ENCODE results near the gene WFDC1. TPM values are rescaled to one million over a fixed set of nuclear protein-coding genes. Genes with fewer than 3 reads are reported as not detected.

WFDC1 gene
- total RNA-seq, 1 experiment from 2014 or later: not detected

DNA sequence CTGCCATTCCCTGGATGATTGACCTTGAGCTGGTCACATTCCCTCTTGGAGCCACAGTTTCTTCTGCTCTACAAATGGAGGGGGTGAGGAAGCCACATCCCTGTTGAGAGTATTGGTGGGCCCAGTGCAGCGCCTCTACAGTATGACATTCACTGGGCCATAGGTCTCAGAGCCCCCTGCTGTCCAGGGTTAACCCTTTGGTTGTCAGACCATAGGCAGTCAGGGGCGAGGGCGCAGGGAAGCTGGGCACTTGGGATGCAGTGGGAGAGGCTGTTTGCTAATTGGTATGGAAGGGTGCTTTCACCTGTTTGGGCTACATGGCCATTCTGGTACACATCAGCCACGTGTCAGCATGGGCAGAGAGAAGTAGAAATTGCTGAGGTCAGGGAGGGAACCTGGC is 27.3 kb upstream of the WFDC1 start:
- POLR2A ChIA-PET: no interaction called here
- H3K27me3 ChIP-seq (replicated peaks; ENCODE audit: control insufficient read depth, insufficient read depth, low read length): 0 out of 2 replicates have a peak, but pooled peaks cover 1% of the 10 kb centered on the region
- no peaks in the 10 kb centered on the region for H3K9me3 ChIP-seq
- no peak for DNase-seq
- Mint-ChIP-seq H3K27ac (ENCODE audit: unreplicated experiment) (no peak overlapping the region), H3K4me1 (ENCODE audit: low read depth, unreplicated experiment) (no peaks in the 10 kb centered on the region), H3K4me3 (ENCODE audit: unreplicated experiment) (no peak overlapping the region), H3K9me3 (ENCODE audit: unreplicated experiment) (no peaks in the 10 kb centered on the region), H3K27me3 (ENCODE audit: insufficient read depth, unreplicated experiment) (peaks cover 5% of the 10 kb centered on the region), H3K36me3 (ENCODE audit: insufficient read depth, unreplicated experiment) (no peaks in the 10 kb centered on the region)
- CTCF ChIA-PET: interaction anchor here (1.0 to 1.5 kb wide), 3 partner anchors 9 to 354 kb away, joined by 3 to 10 read pairs (median 3); no protein-coding TSS in a partner anchor
- no peak overlapping the region for H3K4me3 ChIP-seq (ENCODE audit: low read depth, low read length)
- BruUV-seq (replicated peaks): no TSS peak
- intact Hi-C loops (cut with micrococcal nuclease; ENCODE audit: unreplicated experiment): no loop called here
- no peak for TF ChIP-seq CTCF (IDR thresholded peaks at IDR 0.05; ENCODE audit: insufficient read depth in 1 of 2, low read depth in 1 of 2, low read length in 1 of 2, severe bottlenecking in 1 of 2, unreplicated experiment in 1 of 2)
- no peaks in the 10 kb centered on the region for H3K36me3 ChIP-seq (ENCODE audit: control insufficient read depth, insufficient read depth, low read length)
- peaks cover 3% of the 10 kb centered on the region for H3K4me1 ChIP-seq

- no TSS peak for BruUV-seq (replicated peaks)
- ChIA-PET POLR2A (interaction anchor here (0.5 kb wide), 1 partner anchor 100 kb away, joined by 4 read pairs; the partner anchor contains the start of gene ATP2C2), CTCF (interaction anchor here (0.7 kb wide), 2 partner anchors 41 to 227 kb away, joined by 3 to 5 read pairs; no protein-coding TSS in a partner anchor)
- Mint-ChIP-seq H3K27me3 (ENCODE audit: insufficient read depth, unreplicated experiment) (peaks cover 5% of the 10 kb centered on the region), H3K9me3 (ENCODE audit: unreplicated experiment) (no peaks in the 10 kb centered on the region), H3K4me3 (ENCODE audit: unreplicated experiment) (no peak overlapping the region), H3K27ac (ENCODE audit: unreplicated experiment) (no peak overlapping the region), H3K4me1 (ENCODE audit: low read depth, unreplicated experiment) (no peaks in the 10 kb centered on the region), H3K36me3 (ENCODE audit: insufficient read depth, unreplicated experiment) (no peaks in the 10 kb centered on the region)
- Histone ChIP-seq H3K4me3 (ENCODE audit: low read depth, low read length) (no peak overlapping the region), H3K27me3 (replicated peaks; ENCODE audit: control insufficient read depth, insufficient read depth, low read length) (0 out of 2 replicates have a peak, but pooled peaks cover 1% of the 10 kb centered on the region), H3K36me3 (ENCODE audit: control insufficient read depth, insufficient read depth, low read length) (no peaks in the 10 kb centered on the region), H3K9me3 (no peaks in the 10 kb centered on the region), H3K4me1 (peaks cover 6% of the 10 kb centered on the region)
- TF ChIP-seq CTCF (IDR thresholded peaks at IDR 0.05; ENCODE audit: insufficient read depth in 1 of 2, low read depth in 1 of 2, low read length in 1 of 2, severe bottlenecking in 1 of 2, unreplicated experiment in 1 of 2): no peak
- intact Hi-C loops (cut with micrococcal nuclease; ENCODE audit: unreplicated experiment): no loop called here
- DNase-seq: no peak
Observed at GRCh38 chr16:84268291-84269040, 26.2 kb upstream of the WFDC1 start.

DNA sequence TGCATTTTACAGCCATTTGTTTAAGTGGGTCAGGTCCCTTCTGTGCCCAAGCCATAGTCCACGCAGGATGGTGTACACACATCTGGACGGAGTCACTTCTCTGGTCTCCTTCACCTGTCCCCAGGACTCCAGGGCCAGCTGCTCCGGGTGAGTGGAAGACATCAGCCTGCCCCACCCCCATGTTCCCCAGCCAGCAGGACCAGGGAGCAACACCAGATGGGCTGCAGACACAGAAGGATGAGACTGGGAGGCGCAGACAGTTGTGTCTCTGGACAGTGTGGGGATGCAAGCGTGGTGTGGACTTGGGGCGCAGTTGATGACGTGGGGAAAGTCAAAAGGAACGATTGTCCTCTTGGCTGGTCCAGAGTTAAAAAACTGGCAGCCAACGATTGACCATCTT is 24.6 kb upstream of the WFDC1 start:
- Mint-ChIP-seq H3K9me3 (ENCODE audit: unreplicated experiment) (no peaks in the 10 kb centered on the region), H3K27me3 (ENCODE audit: insufficient read depth, unreplicated experiment) (peaks cover under 1% of the 10 kb centered on the region), H3K4me3 (ENCODE audit: unreplicated experiment) (no peak overlapping the region), H3K27ac (ENCODE audit: unreplicated experiment) (no peak overlapping the region), H3K4me1 (ENCODE audit: low read depth, unreplicated experiment) (no peaks in the 10 kb centered on the region), H3K36me3 (ENCODE audit: insufficient read depth, unreplicated experiment) (no peaks in the 10 kb centered on the region)
- CTCF ChIA-PET: no interaction called here
- Histone ChIP-seq H3K4me3 (ENCODE audit: low read depth, low read length) (no peak overlapping the region), H3K9me3 (no peaks in the 10 kb centered on the region), H3K36me3 (ENCODE audit: control insufficient read depth, insufficient read depth, low read length) (no peaks in the 10 kb centered on the region), H3K27me3 (replicated peaks; ENCODE audit: control insufficient read depth, insufficient read depth, low read length) (0 out of 2 replicates have a peak, but pooled peaks cover 1% of the 10 kb centered on the region), H3K4me1 (peaks cover 6% of the 10 kb centered on the region)
- BruUV-seq (replicated peaks): no TSS peak
- POLR2A ChIA-PET: no interaction called here
- no peak for TF ChIP-seq CTCF (IDR thresholded peaks at IDR 0.05; ENCODE audit: insufficient read depth in 1 of 2, low read depth in 1 of 2, low read length in 1 of 2, severe bottlenecking in 1 of 2, unreplicated experiment in 1 of 2)
- intact Hi-C loops (cut with micrococcal nuclease; ENCODE audit: unreplicated experiment): loop anchor here (10.0 kb wide), 1 partner anchor 95 kb away; the partner anchor contains the start of gene ATP2C2
- DNase-seq: no peak

All from Caco-2 (cell line).